ENCODE data around the gene LINC01488.

LINC01488 gene

DNA sequence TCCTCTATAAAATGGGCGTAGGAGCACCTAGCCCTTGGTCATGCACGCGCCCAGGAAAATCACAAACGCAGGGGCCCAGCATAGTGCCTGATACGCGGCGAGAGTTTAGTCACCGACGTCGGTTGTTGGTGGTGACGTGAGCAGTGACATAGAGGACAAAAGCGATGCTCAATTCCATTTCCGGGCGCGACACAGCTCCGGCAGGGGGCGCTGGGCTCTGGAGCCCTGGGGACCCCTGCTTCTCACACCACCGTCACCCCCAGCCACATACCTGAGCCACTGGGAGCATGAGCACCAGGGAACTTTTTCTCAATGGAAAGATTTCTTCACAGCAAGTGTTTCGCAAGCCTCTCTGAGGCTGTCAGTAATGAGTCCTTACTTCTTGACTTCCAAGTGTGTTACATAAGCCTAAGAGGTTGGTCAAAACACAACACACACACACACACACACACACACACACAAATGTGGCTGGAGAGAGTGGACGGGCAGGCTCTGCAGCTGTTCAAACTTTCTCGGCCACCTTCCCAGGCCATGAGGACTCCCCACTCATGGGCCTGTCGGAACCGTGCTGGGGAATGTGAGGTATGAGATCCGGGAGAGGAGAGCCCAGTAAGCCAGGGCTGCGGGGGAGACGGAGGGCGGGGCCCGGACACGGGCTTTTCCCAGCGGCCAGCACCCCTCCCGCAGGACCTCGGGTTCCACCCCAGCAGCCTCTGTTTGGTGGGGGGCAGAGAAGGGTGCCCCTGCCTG, 36.9 kb upstream of the LINC01488 start:
- DNase-seq (ENCODE audit: extremely low read depth in 1 of 2, low read depth in 1 of 2): no peak

DNA sequence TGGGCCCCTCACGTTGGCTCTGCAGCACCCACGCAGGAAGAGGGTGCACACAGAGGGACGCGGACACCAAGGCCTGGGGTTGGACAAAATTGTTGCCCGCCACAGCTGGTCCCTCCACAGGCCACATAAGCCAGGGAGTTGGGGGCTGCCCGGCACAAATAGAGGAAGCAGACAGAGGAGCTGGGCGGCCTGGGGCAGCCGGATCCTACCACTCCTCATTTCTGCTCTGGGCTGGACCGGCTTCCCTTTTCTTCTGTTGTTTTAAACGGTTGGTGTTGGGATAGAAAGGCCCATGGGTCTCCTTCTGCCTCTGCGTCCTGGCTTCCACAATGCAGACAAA, 36.4 kb upstream of the LINC01488 start:
- no peak for DNase-seq (ENCODE audit: extremely low read depth in 1 of 2, low read depth in 1 of 2)

DNA sequence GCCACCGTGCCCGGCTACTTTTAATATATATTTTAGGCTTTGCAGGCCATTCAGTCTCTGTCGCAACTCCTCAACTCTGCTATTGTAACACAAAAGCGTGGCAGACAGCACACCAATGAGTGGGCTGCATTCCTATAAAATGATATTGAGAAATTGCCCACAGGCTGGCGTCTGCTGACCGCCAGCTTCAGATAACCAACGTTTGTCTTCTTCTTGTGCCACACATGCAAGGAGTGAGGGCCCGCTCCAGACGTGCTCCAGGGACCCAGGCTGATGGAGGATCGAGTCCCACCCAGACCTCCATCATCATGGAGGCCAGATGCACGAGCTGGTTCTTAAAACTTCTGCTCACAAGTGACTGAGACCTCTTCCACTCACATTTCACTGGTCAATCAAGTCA, 35.4 kb upstream of the LINC01488 start:
- no peak for DNase-seq (ENCODE audit: extremely low read depth in 1 of 2, low read depth in 1 of 2)

DNA sequence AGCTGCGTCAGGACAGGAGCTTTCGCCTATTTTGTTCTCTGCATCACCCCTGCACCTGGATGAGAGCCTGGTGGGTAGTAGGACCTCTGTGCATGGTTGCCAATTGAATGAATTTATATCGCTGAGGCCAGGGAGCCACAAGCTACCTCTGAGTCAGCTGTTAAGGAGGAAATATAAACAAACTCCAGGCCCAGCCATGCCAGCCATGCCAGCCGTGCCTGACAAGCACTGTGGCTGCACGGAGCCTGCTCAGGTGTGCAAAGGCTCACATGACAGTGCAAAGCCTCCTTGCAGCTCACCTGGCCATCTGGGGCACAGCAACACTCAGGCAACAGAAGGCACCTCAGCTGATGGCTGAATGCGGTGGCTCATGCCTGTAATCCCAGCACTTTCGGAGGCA, 33.7 kb upstream of the LINC01488 start:
- DNase-seq (ENCODE audit: extremely low read depth in 1 of 2, low read depth in 1 of 2): no peak

DNA sequence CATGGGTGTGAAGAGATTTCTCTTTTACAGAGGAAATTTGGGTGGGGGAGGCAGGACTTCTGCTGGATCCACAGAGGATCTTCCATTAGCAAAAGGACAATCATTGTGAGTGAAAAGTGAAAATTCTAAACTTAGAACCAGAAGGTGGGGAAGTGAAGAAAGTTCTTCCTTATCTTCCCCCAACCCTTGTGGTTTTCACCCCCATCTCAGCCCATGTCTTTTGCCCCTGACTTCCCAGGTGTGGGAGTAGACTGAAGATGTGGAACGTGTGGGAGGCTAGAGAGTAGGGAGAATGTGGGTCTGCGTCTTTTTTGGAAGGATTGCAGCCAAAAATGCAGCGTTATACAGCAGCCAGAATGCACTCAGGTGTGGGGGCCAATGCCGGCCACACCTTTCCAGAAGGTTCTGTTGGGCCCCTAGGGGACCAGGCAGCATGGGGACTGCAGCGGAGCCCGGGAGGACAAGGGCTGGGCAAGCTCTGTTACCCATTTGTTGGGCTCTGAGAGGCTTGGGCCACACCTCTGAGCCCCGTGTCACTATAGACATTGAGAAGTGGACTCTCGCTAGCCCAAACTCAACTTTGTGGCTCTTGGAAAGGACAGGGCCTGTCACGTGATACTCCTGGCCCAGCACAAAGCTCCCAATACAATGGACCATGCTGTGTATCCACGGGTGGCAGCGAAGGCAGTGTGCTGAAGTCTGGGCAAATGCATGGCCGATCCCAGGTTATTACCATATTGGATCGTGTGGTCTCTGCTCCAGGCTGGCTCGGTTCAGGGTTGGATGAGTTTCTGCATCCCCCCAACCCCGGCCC, 32.8 kb upstream of the LINC01488 start:
- no peak for DNase-seq (ENCODE audit: extremely low read depth in 1 of 2, low read depth in 1 of 2)

DNA sequence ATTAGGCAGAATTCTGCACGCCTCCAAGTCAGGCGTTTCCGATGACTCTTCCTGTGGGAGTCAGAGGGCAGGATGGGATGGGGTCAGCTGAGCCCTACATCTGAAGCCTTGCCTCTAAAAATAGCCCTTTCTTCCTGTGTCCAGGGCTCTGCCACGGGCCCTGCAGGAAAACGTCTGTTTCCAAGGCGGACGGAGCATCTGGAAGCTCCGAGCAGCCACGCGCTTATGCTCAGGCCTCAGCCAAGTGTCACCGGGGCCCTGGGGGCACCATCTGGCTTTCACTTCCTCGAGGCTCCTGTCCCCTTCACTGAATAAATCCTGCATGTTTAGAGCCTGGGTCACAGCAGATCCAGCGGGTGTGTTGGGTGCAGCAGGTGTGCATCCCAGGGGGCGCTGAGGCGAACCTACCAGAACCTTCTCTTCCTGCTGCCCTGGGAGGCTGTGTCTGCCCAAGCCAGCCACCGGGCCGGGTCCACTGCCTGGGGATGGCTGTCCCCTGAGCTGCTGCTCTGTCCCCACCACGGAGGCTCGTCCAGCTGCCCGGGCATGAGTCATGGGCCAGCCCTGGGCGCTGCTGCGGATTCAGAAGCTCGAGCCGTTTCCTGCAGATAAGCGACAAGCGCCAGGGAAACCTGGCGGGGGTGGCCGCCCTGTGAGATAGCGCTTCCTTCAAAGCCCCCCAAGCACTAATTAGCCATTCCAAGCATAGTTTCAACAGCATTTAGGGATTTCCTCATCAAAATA, 32.0 kb upstream of the LINC01488 start:
- no peak for DNase-seq (ENCODE audit: extremely low read depth in 1 of 2, low read depth in 1 of 2)

DNA sequence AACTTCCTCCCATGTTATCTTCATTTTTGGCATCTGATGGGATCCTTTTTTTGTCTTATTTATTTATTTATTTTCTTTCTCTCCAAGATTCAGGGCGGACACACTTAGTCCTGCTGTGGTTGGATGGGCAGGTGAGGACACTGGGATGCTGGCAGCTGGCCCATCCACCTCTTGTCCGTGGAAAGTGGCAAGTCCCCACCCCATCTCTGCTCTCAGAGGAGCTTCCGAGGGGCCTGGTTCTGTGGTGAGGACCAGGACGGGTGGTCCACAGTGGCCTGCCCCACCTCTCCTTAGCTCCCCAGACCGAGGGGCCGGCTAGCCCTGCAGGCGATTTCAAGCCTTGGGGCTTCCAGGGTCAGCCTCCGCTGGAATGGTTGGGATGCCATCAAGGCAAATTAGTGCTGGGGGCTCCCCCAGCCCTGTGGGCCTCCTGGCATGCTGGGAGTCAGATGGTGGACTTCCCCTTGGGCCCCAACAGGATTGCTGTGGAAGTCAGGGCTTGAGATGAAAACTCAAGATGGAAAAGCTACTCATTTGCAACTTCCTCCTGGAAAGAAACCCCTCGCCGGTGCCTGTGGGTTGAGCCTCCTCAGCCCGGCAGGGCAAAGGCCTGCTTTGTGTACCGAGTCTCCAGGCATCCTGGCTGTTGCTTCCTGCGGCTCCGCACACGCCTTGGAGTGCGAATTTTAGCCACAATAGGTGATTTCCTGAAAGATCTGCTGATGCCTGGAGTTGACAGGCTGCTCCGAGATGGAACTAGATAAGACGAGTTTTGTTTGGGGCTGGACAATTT, 31.2 kb upstream of the LINC01488 start:
- DNase-seq (ENCODE audit: extremely low read depth in 1 of 2, low read depth in 1 of 2): no peak

DNA sequence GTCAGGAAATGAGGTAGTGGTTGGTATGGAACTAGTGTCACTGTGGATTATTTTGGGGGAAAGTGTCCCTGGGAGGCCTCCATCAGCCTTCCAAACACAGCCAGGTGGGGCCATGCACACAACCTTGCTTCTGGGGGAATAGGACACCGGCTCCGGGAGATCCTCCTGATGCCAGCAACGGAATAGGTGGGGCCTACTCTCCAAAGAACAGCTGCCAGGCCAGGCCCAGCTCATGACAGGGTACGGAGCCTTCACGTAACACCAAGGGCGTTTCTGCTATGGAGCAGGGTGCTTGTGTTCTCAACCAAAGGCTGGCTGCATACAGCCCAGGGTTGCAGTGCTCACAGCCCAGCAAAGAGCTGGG, 30.6 kb upstream of the LINC01488 start:
- no peak for DNase-seq (ENCODE audit: extremely low read depth in 1 of 2, low read depth in 1 of 2)

DNA sequence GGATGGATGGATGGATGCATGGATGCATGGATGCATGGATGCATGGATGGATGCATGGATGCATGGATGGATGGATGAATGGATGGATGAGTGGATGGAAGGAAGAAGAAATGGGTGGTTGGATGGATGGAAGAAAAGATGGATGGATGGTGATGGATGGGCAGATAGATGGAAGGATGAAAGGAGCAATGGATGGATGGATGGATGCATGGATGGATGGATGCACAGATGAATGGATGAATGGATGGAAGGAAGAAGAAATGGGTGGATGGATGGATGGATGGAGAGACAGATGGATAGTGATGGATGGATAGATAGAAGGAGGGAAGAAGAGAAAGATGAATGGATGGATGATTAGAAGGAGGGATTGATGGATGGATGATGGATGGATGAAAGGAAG, 30.2 kb upstream of the LINC01488 start:
- no peak for DNase-seq (ENCODE audit: extremely low read depth in 1 of 2, low read depth in 1 of 2)

DNA sequence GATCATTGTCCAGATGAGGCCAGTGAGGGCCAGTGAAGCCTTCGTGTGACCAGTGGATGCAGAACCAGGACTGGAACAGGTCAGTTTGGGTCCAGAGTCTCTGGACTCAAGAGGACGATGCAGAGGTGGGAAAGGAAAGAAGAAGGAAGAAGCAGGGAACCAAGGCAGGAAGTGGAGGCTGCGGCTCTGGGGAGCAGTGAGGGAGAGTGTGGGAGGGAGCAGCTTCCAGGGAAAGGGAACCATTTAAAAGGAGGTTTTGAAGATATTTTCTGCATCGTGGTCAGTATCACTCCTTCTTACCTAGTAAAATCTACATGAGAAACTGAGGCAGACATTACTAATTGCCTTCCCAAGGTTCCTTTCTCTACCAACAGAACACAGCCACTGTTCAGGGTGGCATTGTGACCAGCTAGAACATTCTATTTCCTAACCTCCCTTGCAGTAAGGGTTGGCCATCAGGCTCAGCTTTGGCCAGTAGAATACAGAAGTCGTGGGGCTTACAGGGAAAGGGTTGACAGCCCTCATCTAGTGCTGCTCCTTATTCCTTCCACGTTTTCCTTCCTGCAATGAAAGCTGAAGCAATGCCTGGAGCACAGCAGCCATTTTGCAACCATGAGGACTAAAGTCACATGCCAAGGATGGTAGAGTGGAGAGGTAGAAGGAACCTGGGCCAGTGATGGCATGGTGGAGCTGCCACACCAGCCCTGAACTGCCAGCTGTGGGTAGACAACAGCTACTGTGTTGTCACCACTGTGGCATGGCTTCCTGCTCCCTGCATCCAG, 29.1 kb upstream of the LINC01488 start:
- DNase-seq (ENCODE audit: extremely low read depth in 1 of 2, low read depth in 1 of 2): no peak

DNA sequence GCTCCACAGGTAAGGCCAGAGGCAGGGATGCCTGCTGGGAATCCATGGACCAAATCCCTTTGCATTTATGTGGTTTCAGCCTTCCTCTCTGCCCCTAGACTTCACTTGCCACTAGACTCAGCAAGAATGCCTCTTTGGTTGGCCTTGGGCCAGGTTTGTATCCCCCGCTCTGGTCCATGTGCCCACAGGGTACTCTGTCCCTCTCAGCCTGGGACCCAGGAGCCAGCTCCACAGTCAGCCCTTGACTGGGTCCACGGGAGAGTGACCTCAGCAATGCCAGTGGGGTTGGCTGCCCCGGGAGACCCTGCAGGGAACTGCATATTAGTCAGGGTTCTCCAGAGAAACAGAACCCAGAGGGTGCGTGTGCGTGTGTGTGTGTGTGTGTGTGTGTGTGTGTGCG, 28.3 kb upstream of the LINC01488 start:
- no peak for DNase-seq (ENCODE audit: extremely low read depth in 1 of 2, low read depth in 1 of 2)

DNA sequence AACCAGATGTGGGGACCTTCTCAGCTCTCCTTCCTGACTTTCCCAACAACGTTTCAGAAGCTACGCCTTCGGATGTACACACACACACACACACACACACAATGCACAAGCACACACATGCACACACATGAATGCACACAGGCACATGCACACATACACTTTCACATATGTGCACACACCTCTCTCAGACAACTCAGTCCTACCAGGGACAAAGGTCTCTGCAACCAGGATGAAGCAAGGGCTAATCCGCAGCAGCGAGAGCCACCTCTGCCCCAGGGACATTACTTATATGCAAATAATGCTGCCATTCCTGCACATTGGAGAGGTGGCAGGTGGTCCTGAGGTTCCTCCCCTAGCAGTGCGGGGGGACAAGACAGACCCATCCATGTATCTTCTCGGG, 27.4 kb upstream of the LINC01488 start:
- no peak for DNase-seq (ENCODE audit: extremely low read depth in 1 of 2, low read depth in 1 of 2)

DNA sequence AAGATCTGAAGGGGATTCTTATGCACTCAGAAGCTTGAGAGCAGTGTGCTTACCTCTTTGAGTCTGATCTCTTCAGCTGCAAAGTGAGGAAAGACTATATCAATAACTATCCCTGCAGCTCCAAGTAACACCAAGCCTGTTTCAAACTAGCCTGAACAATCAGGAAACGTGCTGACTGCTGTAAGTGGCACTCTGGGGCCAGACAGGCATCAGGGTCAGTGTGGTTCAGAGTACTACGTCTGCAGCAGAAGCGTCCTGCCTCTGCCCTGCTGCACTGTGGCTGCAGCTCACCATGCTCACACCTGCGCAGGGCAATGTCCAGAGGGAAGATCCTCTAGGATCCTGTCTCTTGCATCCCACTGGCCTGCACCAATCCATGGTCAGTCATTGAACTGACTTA, 25.5 kb upstream of the LINC01488 start:
- DNase-seq (ENCODE audit: extremely low read depth in 1 of 2, low read depth in 1 of 2): no peak

DNA sequence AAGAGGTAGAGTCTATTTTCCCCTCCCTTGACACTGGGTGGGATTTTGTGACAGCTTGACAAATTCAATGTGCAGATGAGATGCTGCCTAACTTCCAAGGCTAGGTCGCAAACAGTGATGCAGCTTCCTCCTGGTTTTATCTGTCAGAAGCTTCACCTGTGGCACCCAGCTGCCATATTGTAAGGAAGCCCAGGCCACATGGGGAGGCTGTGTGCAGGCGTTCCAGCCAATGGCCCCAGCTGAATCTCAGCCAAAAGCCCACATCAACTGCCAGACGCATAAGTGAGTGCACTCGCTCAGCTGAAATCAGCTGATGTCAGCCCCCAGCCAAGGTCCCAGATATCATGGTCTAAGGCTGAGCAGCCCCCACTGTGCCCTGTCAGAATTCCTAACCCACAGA, 24.8 kb upstream of the LINC01488 start:
- no peak for DNase-seq (ENCODE audit: extremely low read depth in 1 of 2, low read depth in 1 of 2)

DNA sequence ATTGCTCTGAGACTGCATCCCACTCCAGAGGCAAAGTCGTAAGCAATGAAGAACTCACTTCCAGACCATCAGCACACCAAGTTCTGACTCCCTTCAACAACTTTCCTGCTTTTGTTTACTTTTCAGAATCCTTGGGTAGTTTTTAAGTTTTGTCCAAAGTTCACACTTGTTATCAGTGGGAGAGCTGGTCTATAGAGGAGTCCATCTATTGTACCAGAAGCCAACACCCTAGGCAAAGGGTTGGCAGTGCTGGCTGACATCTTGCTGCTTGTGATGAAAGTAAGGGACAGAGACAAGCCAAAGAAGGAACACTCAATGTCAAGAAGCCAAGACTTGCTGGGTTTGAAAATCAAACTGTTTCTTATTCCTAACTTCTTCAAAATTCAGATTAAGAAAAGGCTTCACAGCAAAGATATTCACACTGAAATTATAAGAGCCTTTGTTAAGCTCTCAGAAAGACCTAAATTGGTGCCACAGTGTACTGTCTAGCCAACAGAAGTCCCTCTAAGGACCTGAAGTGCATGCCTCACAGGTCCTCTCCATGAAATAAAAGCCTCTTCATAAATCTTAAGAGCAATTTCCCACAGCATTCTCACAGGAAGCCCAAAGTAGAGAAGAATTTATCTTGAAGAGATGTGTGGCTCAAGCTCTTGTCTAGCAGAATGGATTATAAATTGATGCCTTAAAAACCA, 21.5 kb upstream of the LINC01488 start:
- DNase-seq (ENCODE audit: extremely low read depth in 1 of 2, low read depth in 1 of 2): no peak

DNA sequence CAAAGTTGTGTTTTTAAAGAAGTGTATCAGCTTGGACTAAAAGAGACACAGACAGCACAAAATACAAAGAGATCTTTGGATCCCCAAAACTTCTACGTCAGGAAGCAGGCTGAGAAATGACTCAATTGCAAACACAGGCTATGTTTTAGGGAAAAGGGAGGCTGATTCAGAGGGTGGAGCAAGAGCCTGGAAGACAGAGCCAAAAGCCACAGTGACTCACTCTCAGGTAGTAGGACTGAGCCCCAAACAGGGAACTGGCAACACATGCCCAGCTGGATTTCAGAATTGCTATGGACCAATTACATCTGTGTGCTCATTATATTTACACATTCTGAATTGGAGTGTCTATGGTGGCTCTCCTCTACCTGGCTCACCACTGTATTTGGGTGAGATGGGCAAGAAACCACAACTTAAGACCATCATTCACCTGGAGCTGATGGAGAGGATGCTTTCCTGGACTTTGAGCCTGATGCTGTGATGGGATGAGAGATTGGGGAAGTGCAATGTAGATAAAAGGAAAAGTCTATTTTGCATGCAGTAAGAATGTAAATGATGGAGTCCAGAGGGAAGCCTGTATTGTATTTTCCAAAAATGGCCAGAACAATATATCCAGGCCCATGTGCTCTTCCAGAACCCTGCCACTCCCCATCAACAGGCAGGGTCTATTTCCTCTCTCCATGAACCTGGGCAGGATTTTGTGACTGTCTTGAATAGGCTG, 20.8 kb upstream of the LINC01488 start:
- no peak for DNase-seq (ENCODE audit: extremely low read depth in 1 of 2, low read depth in 1 of 2)

DNA sequence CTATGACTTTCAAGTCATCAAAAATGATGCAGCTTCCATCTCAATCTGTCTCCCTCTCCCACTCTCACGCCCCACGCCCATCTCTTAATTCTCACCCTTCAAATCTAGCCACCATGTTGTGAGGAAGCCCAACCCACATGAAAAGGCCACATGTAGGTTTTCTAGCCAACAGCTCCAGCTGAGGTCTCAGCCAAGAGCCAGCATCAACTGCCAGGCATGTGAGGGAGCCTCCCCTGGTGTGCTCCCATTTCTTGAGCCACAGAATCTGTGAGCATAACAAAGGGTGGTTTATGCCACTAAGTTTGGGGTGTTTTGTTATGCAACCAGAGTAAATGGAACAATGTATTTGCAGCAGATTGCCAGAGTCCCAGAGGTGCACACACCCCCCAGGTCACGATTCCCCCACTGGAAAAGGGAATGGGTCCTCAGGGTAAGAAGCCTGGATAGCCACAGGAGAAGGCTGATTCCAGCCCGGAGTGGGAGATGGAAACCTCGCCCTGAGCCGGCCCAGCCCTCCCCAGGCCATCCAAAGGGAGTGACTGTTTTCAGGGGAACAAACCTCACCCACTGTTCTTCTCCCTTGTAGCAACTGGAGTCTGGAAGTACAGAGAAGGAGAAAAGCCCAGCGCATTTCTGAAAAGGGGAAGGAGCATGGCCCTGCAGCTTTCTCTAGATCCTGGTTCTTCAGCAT, 20.0 kb upstream of the LINC01488 start:
- no peak for DNase-seq (ENCODE audit: extremely low read depth in 1 of 2, low read depth in 1 of 2)

DNA sequence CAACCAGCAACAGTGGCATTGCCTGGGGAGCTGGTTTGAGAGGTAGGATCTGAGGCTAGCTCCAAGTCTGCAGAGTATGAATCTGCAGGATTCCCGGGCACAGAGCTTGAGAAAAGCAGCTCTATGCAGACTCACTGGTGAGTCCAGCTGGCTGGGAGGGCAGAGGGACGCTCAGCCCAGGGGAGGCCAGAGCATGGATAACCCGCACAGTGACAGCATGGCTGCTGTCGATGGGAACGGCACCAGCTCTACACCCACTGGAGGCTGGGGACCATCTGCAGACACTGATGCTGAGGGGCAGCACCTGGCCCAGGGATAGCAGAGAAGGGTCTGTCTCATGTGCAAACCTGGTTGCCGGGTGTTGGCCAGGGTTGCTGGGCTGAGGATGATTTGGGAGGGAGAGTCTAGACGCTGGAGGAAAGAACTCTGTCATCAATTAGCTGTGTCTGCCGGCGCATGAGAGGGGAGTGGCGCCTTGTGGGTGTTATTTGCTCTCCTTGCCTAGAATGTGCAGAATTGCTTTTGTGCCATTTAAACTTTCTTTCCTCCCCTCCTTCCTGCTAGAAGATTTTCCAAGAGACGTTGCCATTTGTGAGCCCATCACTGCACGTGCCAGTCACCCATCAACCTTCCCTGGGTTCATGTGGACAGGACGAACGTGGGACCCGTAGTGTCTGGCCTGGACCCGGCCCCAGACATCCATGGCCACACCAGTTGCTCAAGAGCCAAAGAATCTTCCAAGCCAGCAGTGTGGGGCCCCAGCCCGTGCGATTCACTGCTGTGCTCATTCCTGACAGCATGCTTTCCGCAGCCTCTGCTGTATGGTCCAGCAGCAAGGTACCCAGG, 19.1 kb upstream of the LINC01488 start:
- no peak for DNase-seq (ENCODE audit: extremely low read depth in 1 of 2, low read depth in 1 of 2)

All from activated CD8-positive, alpha-beta memory T cell treated with anti-CD3 and anti-CD28 coated beads for 1 hour (primary cell).